GM23338 (cell line): Measurements from ENCODE around the gene WAPL. TPM values are rescaled to one million over a fixed set of nuclear protein-coding genes. Genes with fewer than 3 reads are reported as not detected.

Experiments
- ATAC-seq: fragments of 200-7000 bp; cut with Tn5 transposase; 3 replicates; pipeline ENCODE4 v1.9.1; 2020
- DNase-seq: peaks from one replicate; pipeline ENCODE4 v3.0.0-alpha.2; 2015; ENCODE audit warnings: low spot score
- H2AFZ ChIP-seq: fragments of 200-600 bp; sonication (generic); 2 replicates; pipeline ENCODE4 v1.8.0; 2016; ENCODE audit warnings: antibody characterized with exemption, mild to moderate bottlenecking, moderate library complexity
- H3F3A ChIP-seq: fragments of 200-600 bp; sonication (generic); replicated peaks from 2 replicates; pipeline ENCODE4 v1.8.0; 2017; ENCODE audit warnings: antibody characterized with exemption, mixed run types, low read depth
- H3K27ac ChIP-seq: fragments of 200-600 bp; sonication (generic); 2 replicates; pipeline ENCODE4 v1.6.1; 2016; ENCODE audit warnings: low read depth
- H3K27me3 ChIP-seq: fragments of 200-600 bp; sonication (generic); 2 replicates; pipeline ENCODE4 v1.8.0; 2016; ENCODE audit warnings: mild to moderate bottlenecking, mixed run types, moderate library complexity; ENCODE audit not compliant: insufficient read depth
- H3K36me3 ChIP-seq: fragments of 200-600 bp; sonication (generic); 2 replicates; pipeline ENCODE4 v1.8.0; 2016; ENCODE audit warnings: mild to moderate bottlenecking; ENCODE audit not compliant: insufficient read depth
- H3K4me1 ChIP-seq: fragments of 200-600 bp; sonication (generic); 2 replicates; pipeline ENCODE4 v1.8.0; 2016; ENCODE audit warnings: mild to moderate bottlenecking, moderate library complexity; ENCODE audit not compliant: insufficient read depth
- H3K4me2 ChIP-seq: fragments of 200-600 bp; sonication (generic); 2 replicates; pipeline ENCODE4 v1.7.1; 2017; ENCODE audit warnings: mixed run types
- H3K4me3 ChIP-seq: fragments of 200-600 bp; sonication (generic); 2 replicates; pipeline ENCODE4 v1.6.1; 2016; ENCODE audit warnings: mixed run types
- H3K79me2 ChIP-seq: fragments of 200-600 bp; sonication (generic); replicated peaks from 2 replicates; pipeline ENCODE4 v1.8.0; 2017; ENCODE audit warnings: mild to moderate bottlenecking; ENCODE audit not compliant: insufficient read depth
- H3K9me2 ChIP-seq: fragments of 200-600 bp; sonication (generic); 2 replicates; pipeline ENCODE4 v1.8.0; 2017; ENCODE audit not compliant: insufficient read depth
- H4K20me1 ChIP-seq: fragments of 200-600 bp; sonication (generic); replicated peaks from 2 replicates; pipeline ENCODE4 v1.8.0; 2017; ENCODE audit warnings: mild to moderate bottlenecking; ENCODE audit not compliant: insufficient read depth
- H3K27ac Mint-ChIP-seq: 2 replicates; pipeline ENCODE4 v1.8.0; 2020; ENCODE audit warnings: inconsistent platforms, mild to moderate bottlenecking, moderate library complexity, mixed read lengths
- H3K27me3 Mint-ChIP-seq: 3 replicates; pipeline ENCODE4 v1.8.0; 2022; ENCODE audit warnings: low read depth, mild to moderate bottlenecking, moderate library complexity, mixed read lengths, inconsistent platforms; ENCODE audit not compliant: insufficient read depth, poor library complexity
- H3K36me3 Mint-ChIP-seq: 3 replicates; pipeline ENCODE4 v1.8.0; 2021; ENCODE audit warnings: low read depth, mild to moderate bottlenecking, inconsistent platforms, moderate library complexity, mixed read lengths
- H3K4me1 Mint-ChIP-seq: 3 replicates; pipeline ENCODE4 v1.8.0; 2020; ENCODE audit warnings: mild to moderate bottlenecking, inconsistent platforms, mixed read lengths
- H3K4me3 Mint-ChIP-seq: 3 replicates; pipeline ENCODE4 v1.8.0; 2021; ENCODE audit warnings: moderate library complexity, mild to moderate bottlenecking, inconsistent platforms, mixed read lengths
- H3K9me3 Mint-ChIP-seq: 3 replicates; pipeline ENCODE4 v1.8.0; 2020; ENCODE audit warnings: moderate library complexity, mild to moderate bottlenecking, inconsistent platforms, mixed read lengths
- CREB1 ChIP-seq: fragments of 250-450 bp; sonication (Bioruptor Pico); IDR thresholded peaks from 2 replicates; pipeline ENCODE4 v1.5.0; 2020; ENCODE audit warnings: low read depth, mild to moderate bottlenecking, moderate library complexity
- CTCF ChIP-seq, 2 experiments: fragments of 200-600 bp in 1 of 2; sonication (generic) in 1 of 2; conservative IDR thresholded peaks; 2 replicates each; pipeline versions ENCODE4 v1.5.1 to v1.6.1; 2016 to 2017; ENCODE audit warnings: antibody characterized with exemption in 2 of 2, low read depth in 2 of 2, mild to moderate bottlenecking in 2 of 2, moderate library complexity in 1 of 2
- ETS1 ChIP-seq: IDR thresholded peaks from 2 replicates; pipeline ENCODE4 v1.6.1; 2016; ENCODE audit warnings: antibody characterized with exemption
- EZH2 ChIP-seq: fragments of 200-600 bp; sonication (generic); IDR thresholded peaks from one replicate; pipeline ENCODE4 v1.8.0; 2017; ENCODE audit warnings: antibody characterized with exemption, mild to moderate bottlenecking, low read depth; ENCODE audit not compliant: unreplicated experiment
- EZH2phosphoT487 ChIP-seq: fragments of 200-600 bp; sonication (generic); IDR thresholded peaks from one replicate; pipeline ENCODE4 v1.8.1; 2018; ENCODE audit warnings: antibody characterized with exemption; ENCODE audit not compliant: unreplicated experiment
- JUNB ChIP-seq: IDR thresholded peaks from one replicate; pipeline ENCODE4 v1.6.1; 2016; ENCODE audit warnings: antibody characterized with exemption; ENCODE audit not compliant: unreplicated experiment
- NANOG ChIP-seq: IDR thresholded peaks from 2 replicates; pipeline ENCODE4 v1.6.1; 2016; ENCODE audit warnings: antibody characterized with exemption, borderline replicate concordance
- POLR2AphosphoS5 ChIP-seq: IDR thresholded peaks from 2 replicates; pipeline ENCODE4 v1.6.1; 2016; ENCODE audit warnings: antibody characterized with exemption, low read depth
- REST ChIP-seq: IDR thresholded peaks from one replicate; pipeline ENCODE4 v1.6.1; 2018; ENCODE audit warnings: antibody characterized with exemption; ENCODE audit not compliant: unreplicated experiment
- STAT1 ChIP-seq: IDR thresholded peaks from one replicate; pipeline ENCODE4 v1.6.1; 2016; ENCODE audit warnings: antibody characterized with exemption; ENCODE audit not compliant: unreplicated experiment
- ZNF114 ChIP-seq: fragments of 250-450 bp; sonication (Bioruptor Pico); IDR thresholded peaks from 2 replicates; pipeline ENCODE4 v1.5.0; 2020; ENCODE audit warnings: mild to moderate bottlenecking, moderate library complexity
- ZNF331 ChIP-seq: fragments of 250-450 bp; sonication (Bioruptor Pico); IDR thresholded peaks from 2 replicates; pipeline ENCODE4 v1.5.0; 2020; ENCODE audit warnings: low read depth, mild to moderate bottlenecking, moderate library complexity
- ZNF462 ChIP-seq: fragments of 250-450 bp; sonication (Bioruptor Pico); IDR thresholded peaks from 2 replicates; pipeline ENCODE4 v1.5.0; 2020; ENCODE audit warnings: mild to moderate bottlenecking, moderate library complexity
- polyA plus RNA-seq: library from polyadenylated mRNA; unstranded; fragments of >200 nt; fragmentation: Nextera tagmentation; extraction: Ambion mirVana; gene quantifications from 2 replicates; pipeline ENCODE4 v1.2.1, GENCODE V29; 2016
- total RNA-seq: library from RNA; depleted of rRNA; stranded (reverse); fragments of >200 nt; shearing (Covaris generic); gene quantifications from 2 replicates; pipeline ENCODE4 v1.2.3, GENCODE V29; 2014

The WAPL gene
- total and polyA plus RNA-seq, 2 experiments from 2014 or later: 25.2 to 60.8 TPM

- Histone ChIP-seq H3K36me3 (no peaks in the 10 kb centered on the region; the same call in 1 of the 2 replicates), H3K4me2 (no peak overlapping the region), H3K4me3 (no peak overlapping the region), H3K27me3 (no peaks in the 10 kb centered on the region), H3K9me2 (no peaks in the 10 kb centered on the region), H3F3A (no peaks in the 10 kb centered on the region), H2AFZ (no peak overlapping the region), H4K20me1 (peaks cover 14% of the 10 kb centered on the region), H3K79me2 (peaks cover 88% of the 10 kb centered on the region), H3K27ac (no peak overlapping the region), H3K4me1 (no peaks in the 10 kb centered on the region)
- Mint-ChIP-seq H3K4me1 (no peaks in the 10 kb centered on the region), H3K36me3 (peaks cover 43% of the 10 kb centered on the region), H3K9me3 (no peaks in the 10 kb centered on the region), H3K4me3 (no peak overlapping the region), H3K27me3 (no peaks in the 10 kb centered on the region), H3K27ac (no peak overlapping the region)
- no peak for DNase-seq
- TF ChIP-seq ZNF331 (CRISPR knock-in tag): no peak
- TF ChIP-seq ZNF462: no peak
- TF ChIP-seq EZH2phosphoT487: no peak
- TF ChIP-seq ETS1: no peak
- TF ChIP-seq POLR2AphosphoS5: no peak
- TF ChIP-seq CREB1 (CRISPR knock-in tag): no peak
- TF ChIP-seq JUNB: no peak
- TF ChIP-seq REST: no peak
- TF ChIP-seq EZH2: no peak
- no peak for TF ChIP-seq CTCF (conservative IDR thresholded peaks at IDR 0.05; ENCODE audit: low read depth in 2 of 2)
- TF ChIP-seq NANOG: no peak
- TF ChIP-seq STAT1: no peak
- TF ChIP-seq ZNF114 (CRISPR knock-in tag): no peak
- ATAC-seq: no peak
Measured at GRCh38 chr10:86489960-86490612, 31.5 kb downstream of the WAPL start.
